Measurements from ENCODE around the gene MKRN3.

DNA sequence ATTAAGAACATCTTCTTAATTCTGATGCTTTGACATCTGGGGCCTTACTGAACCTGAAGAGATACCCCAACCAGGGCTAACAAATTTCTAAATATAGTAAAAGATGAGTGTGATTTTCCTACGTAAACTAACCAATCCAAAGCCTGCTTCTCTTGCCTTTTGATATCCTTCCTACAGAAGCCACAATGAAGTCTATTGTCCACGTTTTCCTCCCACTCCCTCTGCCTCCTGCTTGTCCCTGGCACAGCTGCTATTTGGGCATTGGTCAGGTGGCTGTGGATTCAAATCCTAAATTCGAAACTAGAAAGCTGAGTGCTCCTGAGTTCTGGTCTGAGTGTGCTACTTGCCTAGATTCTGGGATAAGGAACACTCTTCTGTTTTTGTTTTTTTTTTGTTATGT lies 17.4 kb upstream of the MKRN3 start:
- TF ChIP-seq POLR2A (IDR thresholded peaks at IDR 0.05) (no peak), CTCF (IDR thresholded peaks at IDR 0.05) (no peak)

All from right lobe of liver (tissue), 4 donors.